GM12801 (cell line): Measurements from ENCODE around the gene S100A14.

Experiments used
- CTCF ChIP-seq: IDR thresholded peaks from one replicate; pipeline ENCODE4 v1.5.1; 2011; ENCODE audit warnings: control low read depth; ENCODE audit not compliant: insufficient read length; ENCODE audit errors: extremely low read depth

S100A14 gene

GRCh38 chr1:153629971-153630370 lies 13.8 kb upstream of the S100A14 start:
- no peak for TF ChIP-seq CTCF

GRCh38 chr1:153629343-153629665 lies 13.2 kb upstream of the S100A14 start:
- TF ChIP-seq CTCF = no peak

- TF ChIP-seq CTCF = no peak
These were observed 12.7 kb upstream of the S100A14 start for GRCh38 chr1:153628638-153629342.

- TF ChIP-seq CTCF = no peak
These were observed 11.8 kb upstream of the S100A14 start, which contains the start of gene S100A1 for GRCh38 chr1:153627715-153628626. TSS of gene S100A1 (plus strand) at chr1:153628434. CDS start at chr1:153630522, 2,088 bp downstream.

GRCh38 chr1:153626904-153627714 lies 11.0 kb upstream of the S100A14 start, which contains the start of gene S100A13:
TSS of gene S100A13 (minus strand) at chr1:153627505. CDS start at chr1:153626472, 1,033 bp downstream.
- TF ChIP-seq CTCF = no peak

GRCh38 chr1:153626477-153626903 lies 10.4 kb upstream of the S100A14 start:
- no peak for TF ChIP-seq CTCF

GRCh38 chr1:153624965-153625611 lies 9.0 kb upstream of the S100A14 start:
- no peak for TF ChIP-seq CTCF
